ENCODE measurements around the gene FAM151A.

The FAM151A gene

DNA sequence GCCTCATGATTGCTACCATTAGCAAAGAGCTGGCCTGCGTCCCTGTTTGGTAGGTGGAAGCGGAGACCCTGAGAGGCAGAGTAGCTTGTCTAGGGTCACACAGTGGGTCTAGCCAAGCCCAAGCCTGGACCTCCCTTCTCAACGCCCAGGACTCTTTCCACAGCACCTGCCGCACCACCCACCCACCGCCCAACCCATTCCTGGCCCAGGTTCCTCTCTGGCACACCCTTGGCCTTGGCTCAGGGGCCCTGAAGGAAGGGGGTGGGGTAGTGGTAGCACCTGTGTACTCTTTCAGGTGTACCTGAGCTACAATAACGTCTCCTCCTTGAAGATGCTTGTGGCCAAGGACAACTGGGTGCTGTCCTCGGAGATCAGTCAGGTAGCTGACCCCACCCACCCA is 19.3 kb downstream of the FAM151A start:
- no peaks in the 10 kb centered on the region for H3K9me3 ChIP-seq (ENCODE audit: control insufficient read depth, low read length)
- H3K27me3 ChIP-seq (ENCODE audit: control insufficient read depth, insufficient read depth, low read length, poor library complexity, severe bottlenecking), result no peaks in the 10 kb centered on the region
- no peak overlapping the region for H3K27ac ChIP-seq (ENCODE audit: insufficient read depth, low read depth, low read length, poor library complexity, severe bottlenecking)
- no peak overlapping the region for H3K4me3 ChIP-seq (ENCODE audit: insufficient read depth, low read depth, low read length)
- peaks cover 9% of the 10 kb centered on the region for H3K4me1 ChIP-seq (ENCODE audit: control insufficient read depth, insufficient read depth, low read length)
- no peaks in the 10 kb centered on the region for H3K36me3 ChIP-seq (ENCODE audit: control insufficient read depth, insufficient read depth, low read length)
- WGBS, 2 experiments, result 91 to 95% methylated on average over 7 of the region's 7 CpGs

DNA sequence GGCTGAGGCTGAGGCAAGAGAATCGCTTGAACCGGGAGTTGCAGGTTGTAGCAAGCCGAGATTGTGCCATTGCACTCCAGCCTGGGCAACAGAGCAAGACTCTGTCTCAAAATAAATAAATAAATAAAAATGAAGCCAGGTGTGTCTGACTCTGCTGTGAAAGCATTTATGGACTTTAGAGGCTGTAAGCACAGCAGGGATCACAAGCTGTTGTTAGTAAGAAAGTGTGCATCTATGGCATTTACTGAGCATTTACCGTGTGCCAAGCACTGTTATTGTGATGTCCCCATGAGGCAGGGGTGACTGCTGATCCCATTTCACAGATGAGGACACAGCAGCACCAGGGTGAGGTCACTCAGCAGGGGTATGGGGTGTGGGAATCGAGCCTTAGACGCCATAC is 20.1 kb downstream of the FAM151A start:
- Histone ChIP-seq H3K4me3 (ENCODE audit: insufficient read depth, low read depth, low read length) (no peak overlapping the region), H3K27ac (ENCODE audit: insufficient read depth, low read depth, low read length, poor library complexity, severe bottlenecking) (no peak overlapping the region), H3K36me3 (ENCODE audit: control insufficient read depth, insufficient read depth, low read length) (no peaks in the 10 kb centered on the region), H3K9me3 (ENCODE audit: control insufficient read depth, low read length) (no peaks in the 10 kb centered on the region), H3K27me3 (ENCODE audit: control insufficient read depth, insufficient read depth, low read length, poor library complexity, severe bottlenecking) (no peaks in the 10 kb centered on the region), H3K4me1 (ENCODE audit: control insufficient read depth, insufficient read depth, low read length) (peaks cover 2% of the 10 kb centered on the region)
- 93 to 95% methylated on average over 6 of the region's 6 CpGs for WGBS, 2 experiments

DNA sequence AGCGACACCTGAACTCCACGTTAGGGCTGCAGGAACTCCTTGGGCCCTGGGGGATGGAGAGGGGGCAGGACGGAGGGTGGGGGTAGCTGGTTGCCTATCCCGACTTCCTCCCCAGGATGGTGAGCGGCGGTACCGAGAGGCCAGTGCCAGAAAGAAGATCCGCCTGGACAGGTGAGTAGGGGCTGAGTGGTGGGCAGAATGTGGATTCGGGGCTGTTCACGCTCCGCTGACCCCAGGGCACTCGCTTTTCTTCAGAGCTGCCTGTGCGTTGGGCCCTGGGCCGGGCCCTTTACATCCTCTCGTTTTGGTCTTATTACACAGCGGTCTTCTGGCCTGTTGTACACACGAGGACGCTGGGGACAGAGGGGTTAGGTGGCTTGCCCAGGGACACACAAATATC is 20.8 kb downstream of the FAM151A start:
- H3K36me3 ChIP-seq (ENCODE audit: control insufficient read depth, insufficient read depth, low read length), result no peaks in the 10 kb centered on the region
- WGBS, 2 experiments, result 92 to 93% methylated on average over 18 of the region's 18 CpGs

DNA sequence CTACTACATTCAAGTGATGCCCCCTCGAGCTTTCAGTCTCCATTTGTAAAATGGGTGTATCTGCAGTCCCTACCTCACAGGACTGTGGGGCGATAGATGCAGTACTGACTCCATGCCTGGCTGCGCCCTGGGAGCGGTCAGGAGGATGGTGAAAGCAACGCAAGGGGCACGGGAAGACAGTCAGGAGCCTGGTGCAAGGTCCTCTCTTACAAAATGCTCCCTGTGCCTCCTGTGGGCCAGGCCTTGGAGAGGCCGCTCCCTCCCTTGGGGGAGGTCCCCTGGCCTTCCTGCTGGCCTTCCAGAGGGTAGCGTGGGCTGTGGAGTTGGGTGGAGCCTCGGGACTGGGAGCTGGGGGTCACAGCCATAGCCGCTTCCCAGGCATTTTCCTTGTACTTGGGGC is 21.6 kb downstream of the FAM151A start:
- no peak overlapping the region for H3K27ac ChIP-seq (ENCODE audit: insufficient read depth, low read depth, low read length, poor library complexity, severe bottlenecking)
- WGBS, 2 experiments, result 91 to 93% methylated on average over 10 of the region's 10 CpGs
- no peaks in the 10 kb centered on the region for H3K9me3 ChIP-seq (ENCODE audit: control insufficient read depth, low read length)
- H3K36me3 ChIP-seq (ENCODE audit: control insufficient read depth, insufficient read depth, low read length), result no peaks in the 10 kb centered on the region
- no peaks in the 10 kb centered on the region for H3K4me1 ChIP-seq (ENCODE audit: control insufficient read depth, insufficient read depth, low read length)
- no peak overlapping the region for H3K4me3 ChIP-seq (ENCODE audit: insufficient read depth, low read depth, low read length)
- no peaks in the 10 kb centered on the region for H3K27me3 ChIP-seq (ENCODE audit: control insufficient read depth, insufficient read depth, low read length, poor library complexity, severe bottlenecking)

More for the DNA sequence above, 20.8 kb downstream of the FAM151A start:
- Histone ChIP-seq H3K27me3 (ENCODE audit: control insufficient read depth, insufficient read depth, low read length, poor library complexity, severe bottlenecking) (no peaks in the 10 kb centered on the region), H3K4me1 (ENCODE audit: control insufficient read depth, insufficient read depth, low read length) (no peaks in the 10 kb centered on the region), H3K4me3 (ENCODE audit: insufficient read depth, low read depth, low read length) (no peak overlapping the region), H3K27ac (ENCODE audit: insufficient read depth, low read depth, low read length, poor library complexity, severe bottlenecking) (no peak overlapping the region), H3K9me3 (ENCODE audit: control insufficient read depth, low read length) (no peaks in the 10 kb centered on the region)

DNA sequence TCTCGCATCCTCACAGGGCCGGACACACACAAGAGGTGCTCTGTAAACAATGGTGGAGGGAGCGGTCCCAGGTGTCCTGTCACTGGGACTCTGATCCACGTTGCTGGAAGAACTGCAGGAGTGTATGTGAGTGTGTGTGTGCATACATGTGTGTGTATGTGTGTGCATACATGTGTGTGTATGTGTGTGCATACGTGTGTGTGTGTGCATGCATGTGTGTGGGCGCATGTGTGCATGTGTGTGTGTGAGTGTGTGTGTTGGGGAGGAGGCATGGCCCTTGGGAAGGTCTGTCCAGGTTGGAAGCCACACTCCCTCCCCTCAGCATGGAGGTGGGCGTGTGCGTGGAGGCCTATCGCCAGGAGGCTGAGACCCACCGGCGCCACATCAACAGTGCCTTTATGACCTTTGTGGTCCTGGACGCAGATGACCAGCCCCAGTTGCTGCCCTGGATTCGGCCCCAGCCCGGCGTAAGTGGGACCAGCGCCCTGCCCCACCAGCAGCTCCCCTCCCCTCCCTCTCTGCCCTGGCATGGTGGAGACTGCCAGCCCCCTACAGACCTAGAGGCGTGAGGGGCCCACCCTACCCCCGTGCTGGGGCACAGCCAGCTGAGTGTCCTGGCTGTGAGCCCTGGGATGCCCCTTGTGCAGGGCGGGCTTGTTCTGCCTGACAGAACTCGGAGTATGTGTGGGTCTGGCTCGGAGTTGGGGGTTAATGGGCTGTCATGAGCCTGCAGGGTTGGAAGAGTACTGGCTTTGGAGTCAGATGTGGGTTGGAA is 22.2 kb downstream of the FAM151A start:
- H3K4me1 ChIP-seq (ENCODE audit: control insufficient read depth, insufficient read depth, low read length), result no peaks in the 10 kb centered on the region
- no peaks in the 10 kb centered on the region for H3K27me3 ChIP-seq (ENCODE audit: control insufficient read depth, insufficient read depth, low read length, poor library complexity, severe bottlenecking)
- no peak overlapping the region for H3K27ac ChIP-seq (ENCODE audit: insufficient read depth, low read depth, low read length, poor library complexity, severe bottlenecking)

DNA sequence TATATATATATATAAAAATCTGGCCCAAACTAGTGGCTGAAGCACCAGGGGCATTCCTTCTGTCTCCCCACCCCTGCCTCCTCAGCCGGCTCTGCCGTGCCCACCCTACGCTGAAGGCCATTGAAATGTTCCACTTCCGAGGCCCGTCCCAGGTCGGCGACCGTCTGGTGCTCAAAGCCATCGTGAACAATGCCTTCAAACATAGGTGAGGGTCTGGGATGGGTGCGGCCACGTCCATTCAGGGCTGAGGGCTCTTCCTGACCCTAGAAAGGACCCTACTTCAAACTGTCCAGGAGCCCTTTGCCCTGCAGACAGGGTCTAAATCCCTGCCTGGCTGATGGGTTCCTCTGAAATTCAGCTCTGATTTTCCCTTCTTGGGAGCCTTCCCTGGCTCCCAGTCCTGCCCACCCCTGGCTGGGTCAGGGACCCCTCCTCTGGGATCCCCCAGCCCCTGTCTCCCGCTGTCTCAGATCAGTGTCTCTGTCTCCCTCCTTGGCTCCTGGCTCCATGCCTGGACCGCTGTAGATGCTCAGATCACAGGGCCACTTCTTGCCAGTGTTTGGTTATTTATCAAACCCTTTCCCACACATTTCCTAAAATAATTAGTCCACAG is 24.0 kb downstream of the FAM151A start:
- Histone ChIP-seq H3K9me3 (ENCODE audit: control insufficient read depth, low read length) (no peaks in the 10 kb centered on the region), H3K4me3 (ENCODE audit: insufficient read depth, low read depth, low read length) (no peak overlapping the region), H3K27ac (ENCODE audit: insufficient read depth, low read depth, low read length, poor library complexity, severe bottlenecking) (no peak overlapping the region), H3K4me1 (ENCODE audit: control insufficient read depth, insufficient read depth, low read length) (no peaks in the 10 kb centered on the region), H3K36me3 (ENCODE audit: control insufficient read depth, insufficient read depth, low read length) (no peaks in the 10 kb centered on the region), H3K27me3 (ENCODE audit: control insufficient read depth, insufficient read depth, low read length, poor library complexity, severe bottlenecking) (no peaks in the 10 kb centered on the region)
- WGBS, 2 experiments, result 93 to 95% methylated on average over 13 of the region's 13 CpGs

More for the DNA sequence above, 22.2 kb downstream of the FAM151A start:
- H3K4me3 ChIP-seq (ENCODE audit: insufficient read depth, low read depth, low read length), result no peak overlapping the region
- H3K36me3 ChIP-seq (ENCODE audit: control insufficient read depth, insufficient read depth, low read length), result no peaks in the 10 kb centered on the region
- WGBS, 2 experiments, result 91 to 94% methylated on average over 21 of the region's 21 CpGs
- H3K9me3 ChIP-seq (ENCODE audit: control insufficient read depth, low read length), result no peaks in the 10 kb centered on the region

DNA sequence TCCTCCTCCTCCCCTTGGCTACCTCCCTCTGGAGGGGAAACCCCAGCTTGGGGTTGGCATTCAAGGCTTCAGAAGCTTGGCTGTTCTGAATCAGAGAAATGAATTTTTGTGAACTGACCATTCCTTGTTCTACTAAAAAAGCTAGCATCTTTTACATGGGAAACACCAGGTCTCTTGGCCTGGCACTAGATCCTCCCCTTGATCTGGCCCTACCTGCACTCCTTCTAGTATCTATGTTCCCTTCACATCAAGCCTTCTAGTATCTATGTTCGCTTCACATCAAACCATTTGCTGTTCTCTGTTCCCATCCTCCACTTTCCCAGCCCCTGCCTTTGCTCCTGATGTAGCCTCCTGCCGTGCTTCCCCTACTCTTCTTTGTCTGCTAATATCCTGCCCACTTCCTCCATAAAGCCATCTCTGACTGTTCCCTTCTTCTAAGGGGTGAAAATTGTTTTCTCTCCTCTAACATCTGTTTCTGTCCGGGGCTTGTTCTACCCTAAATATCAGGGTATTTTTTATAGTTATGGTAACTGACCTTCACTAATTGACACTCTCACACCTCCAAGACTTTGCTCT is 25.8 kb downstream of the FAM151A start:
- 66 to 71% methylated on average over 2 to 3 of the region's 3 CpGs for WGBS, 2 experiments
- H3K4me3 ChIP-seq (ENCODE audit: insufficient read depth, low read depth, low read length), result no peak overlapping the region
- H3K36me3 ChIP-seq (ENCODE audit: control insufficient read depth, insufficient read depth, low read length), result no peaks in the 10 kb centered on the region
- H3K9me3 ChIP-seq (ENCODE audit: control insufficient read depth, low read length), result no peaks in the 10 kb centered on the region
- no peaks in the 10 kb centered on the region for H3K27me3 ChIP-seq (ENCODE audit: control insufficient read depth, insufficient read depth, low read length, poor library complexity, severe bottlenecking)
- no peak overlapping the region for H3K27ac ChIP-seq (ENCODE audit: insufficient read depth, low read depth, low read length, poor library complexity, severe bottlenecking)
- H3K4me1 ChIP-seq (ENCODE audit: control insufficient read depth, insufficient read depth, low read length), result no peaks in the 10 kb centered on the region

DNA sequence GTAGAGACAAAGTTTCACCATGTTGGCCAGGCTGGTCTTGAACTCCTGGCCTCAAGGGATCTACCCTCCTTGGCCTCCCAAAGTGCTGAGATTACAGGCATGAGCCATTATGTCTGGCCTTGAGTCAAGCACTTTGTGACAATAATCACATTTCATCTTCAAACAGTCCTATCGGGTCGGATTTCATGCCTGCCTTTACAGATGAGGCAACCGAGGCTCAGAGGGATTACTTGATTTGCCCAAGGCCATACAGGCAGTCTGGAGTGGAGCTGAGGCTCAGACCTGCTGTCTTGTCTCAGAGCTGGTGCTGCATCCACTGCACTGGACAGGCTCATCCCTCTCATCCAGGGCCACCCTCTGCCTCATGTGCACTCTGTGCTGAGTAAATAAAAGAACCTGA is 26.6 kb downstream of the FAM151A start:
- 92 to 94% methylated on average over 3 of the region's 3 CpGs for WGBS, 2 experiments

DNA sequence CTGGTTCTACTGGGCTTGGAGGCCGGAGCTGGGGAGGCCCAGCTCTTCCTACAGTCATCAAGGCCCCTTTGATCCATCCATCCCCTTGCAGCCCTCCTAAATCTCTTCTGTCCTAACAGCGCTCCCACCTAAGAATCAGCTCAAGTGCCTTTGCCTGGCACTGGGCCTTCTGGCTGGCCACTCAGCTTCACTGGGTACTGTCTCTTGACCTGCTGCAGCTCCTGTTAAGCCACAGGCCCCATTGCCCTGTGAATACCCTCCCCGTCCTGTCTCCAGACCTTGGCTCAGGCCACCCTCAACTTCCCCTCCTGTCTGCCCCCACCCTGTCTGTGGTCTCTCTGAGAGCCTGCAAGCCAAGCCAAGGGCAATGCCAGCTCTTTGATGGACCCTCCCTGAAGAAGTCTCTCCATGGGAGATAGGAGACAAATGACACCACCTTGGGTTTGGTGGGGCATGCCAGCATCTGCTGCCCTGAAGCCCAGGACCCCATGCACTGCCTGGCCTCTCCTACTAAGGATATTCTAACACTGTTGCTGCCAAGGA is 27.3 kb downstream of the FAM151A start:
- no peaks in the 10 kb centered on the region for H3K27me3 ChIP-seq (ENCODE audit: control insufficient read depth, insufficient read depth, low read length, poor library complexity, severe bottlenecking)
- 89 to 93% methylated on average over 3 of the region's 3 CpGs for WGBS, 2 experiments
- H3K4me3 ChIP-seq (ENCODE audit: insufficient read depth, low read depth, low read length), result no peak overlapping the region
- H3K9me3 ChIP-seq (ENCODE audit: control insufficient read depth, low read length), result no peaks in the 10 kb centered on the region
- H3K36me3 ChIP-seq (ENCODE audit: control insufficient read depth, insufficient read depth, low read length), result no peaks in the 10 kb centered on the region
- H3K4me1 ChIP-seq (ENCODE audit: control insufficient read depth, insufficient read depth, low read length), result no peaks in the 10 kb centered on the region
- H3K27ac ChIP-seq (ENCODE audit: insufficient read depth, low read depth, low read length, poor library complexity, severe bottlenecking), result no peak overlapping the region

More for the DNA sequence above, 26.6 kb downstream of the FAM151A start:
- H3K27ac ChIP-seq (ENCODE audit: insufficient read depth, low read depth, low read length, poor library complexity, severe bottlenecking), result no peak overlapping the region
- H3K9me3 ChIP-seq (ENCODE audit: control insufficient read depth, low read length), result no peaks in the 10 kb centered on the region
- no peaks in the 10 kb centered on the region for H3K4me1 ChIP-seq (ENCODE audit: control insufficient read depth, insufficient read depth, low read length)
- no peaks in the 10 kb centered on the region for H3K36me3 ChIP-seq (ENCODE audit: control insufficient read depth, insufficient read depth, low read length)
- no peaks in the 10 kb centered on the region for H3K27me3 ChIP-seq (ENCODE audit: control insufficient read depth, insufficient read depth, low read length, poor library complexity, severe bottlenecking)
- no peak overlapping the region for H3K4me3 ChIP-seq (ENCODE audit: insufficient read depth, low read depth, low read length)

DNA sequence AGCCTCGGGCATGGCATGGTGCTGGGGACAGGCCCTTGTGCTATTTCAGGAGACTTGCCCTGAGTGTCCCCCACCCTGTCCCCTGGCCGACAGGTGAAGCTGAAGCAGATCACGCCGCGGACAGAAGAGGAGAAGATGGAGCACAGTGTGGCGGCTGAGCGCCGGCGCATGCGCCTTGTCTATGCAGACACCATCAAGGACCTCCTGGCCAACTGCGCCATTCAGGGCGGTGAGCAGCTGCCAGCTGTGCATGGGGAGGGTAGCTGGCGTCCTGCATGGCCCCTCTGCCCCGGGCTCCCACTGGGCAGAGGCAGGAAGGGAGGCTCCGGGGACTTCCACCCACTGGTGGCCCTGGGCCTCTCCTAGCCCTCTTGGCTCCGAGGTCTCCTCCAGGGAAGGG is 28.9 kb downstream of the FAM151A start:
- WGBS, 2 experiments, result 94 to 96% methylated on average over 16 of the region's 16 CpGs

More for the DNA sequence above, 28.9 kb downstream of the FAM151A start:
- no peaks in the 10 kb centered on the region for H3K27me3 ChIP-seq (ENCODE audit: control insufficient read depth, insufficient read depth, low read length, poor library complexity, severe bottlenecking)
- H3K9me3 ChIP-seq (ENCODE audit: control insufficient read depth, low read length), result no peaks in the 10 kb centered on the region
- H3K4me1 ChIP-seq (ENCODE audit: control insufficient read depth, insufficient read depth, low read length), result no peaks in the 10 kb centered on the region
- no peak overlapping the region for H3K27ac ChIP-seq (ENCODE audit: insufficient read depth, low read depth, low read length, poor library complexity, severe bottlenecking)
- H3K4me3 ChIP-seq (ENCODE audit: insufficient read depth, low read depth, low read length), result no peak overlapping the region
- no peaks in the 10 kb centered on the region for H3K36me3 ChIP-seq (ENCODE audit: control insufficient read depth, insufficient read depth, low read length)
